K562 (cell line): ENCODE results near the gene SCARF2. TPM values are rescaled to one million over a fixed set of nuclear protein-coding genes. Genes with fewer than 3 reads are reported as not detected.

Source experiments
- CHD1 ChIP-seq: fragments of 200-600 bp; sonication (generic); IDR thresholded peaks from one replicate; pipeline ENCODE4 v1.6.1; 2012; ENCODE audit warnings: mild to moderate bottlenecking, moderate library complexity, low read length, inconsistent platforms
- CHD2 ChIP-seq: IDR thresholded peaks from 2 replicates; pipeline ENCODE4 v1.6.1; 2011; ENCODE audit warnings: low read depth, low read length
- CTBP1 ChIP-seq: fragments of 450-650 bp; IDR thresholded peaks from 2 replicates; pipeline ENCODE4 v1.6.1; 2016; ENCODE audit warnings: borderline replicate concordance
- ELF2 ChIP-seq: fragments of 250-450 bp; sonication (Bioruptor Pico); IDR thresholded peaks from 2 replicates; pipeline ENCODE4 v1.5.0; 2021; ENCODE audit warnings: mild to moderate bottlenecking
- EP400 ChIP-seq: fragments of 450-650 bp; IDR thresholded peaks from 2 replicates; pipeline ENCODE4 v1.6.1; 2017; ENCODE audit warnings: antibody characterized with exemption, mild to moderate bottlenecking, moderate library complexity
- FOXP1 ChIP-seq: sonication (generic); formaldehyde crosslinking; IDR thresholded peaks from 2 replicates; pipeline ENCODE4 v1.8.0; 2022; ENCODE audit warnings: mild to moderate bottlenecking, missing genetic modification reagents
- HDGF ChIP-seq: fragments of 450-650 bp; IDR thresholded peaks from 2 replicates; pipeline ENCODE4 v1.6.1; 2016
- KLF10 ChIP-seq: fragments of 250-450 bp; sonication (Bioruptor Pico); IDR thresholded peaks from 2 replicates; pipeline ENCODE4 v1.6.1; 2021; ENCODE audit warnings: matching md5 sums
- MAZ ChIP-seq, 2 experiments: fragments of 450-650 bp in 1 of 2; sonication (generic) in 1 of 2; formaldehyde crosslinking; IDR thresholded peaks in 1 of 2; conservative IDR thresholded peaks in 1 of 2; 2 replicates each; pipeline versions ENCODE4 v1.4.0 to v1.5.0; 2020; ENCODE audit warnings: mild to moderate bottlenecking in 1 of 2, missing genetic modification reagents in 1 of 2
- MEIS2 ChIP-seq: fragments of 450-650 bp; IDR thresholded peaks from 2 replicates; pipeline ENCODE4 v1.6.1; 2014; ENCODE audit warnings: mild to moderate bottlenecking; ENCODE audit not compliant: partially characterized antibody
- MIER1 ChIP-seq: fragments of 450-650 bp; IDR thresholded peaks from 2 replicates; pipeline ENCODE4 v1.6.1; 2016; ENCODE audit warnings: antibody characterized with exemption, mild to moderate bottlenecking, low read depth
- NCOA1 ChIP-seq: fragments of 450-650 bp; IDR thresholded peaks from 2 replicates; pipeline ENCODE4 v1.6.1; 2016; ENCODE audit warnings: low read depth
- NFE2 ChIP-seq: IDR thresholded peaks from 2 replicates; pipeline ENCODE4 v1.6.1; 2014; ENCODE audit warnings: antibody characterized with exemption, low read depth
- PHB ChIP-seq: fragments of 250-450 bp; sonication (Bioruptor Pico); IDR thresholded peaks from 2 replicates; pipeline ENCODE4 v1.5.0; 2021
- POLR2G ChIP-seq: fragments of 200-400 bp; formaldehyde crosslinking; IDR thresholded peaks from 2 replicates; pipeline ENCODE4 v1.6.1; 2017; ENCODE audit warnings: low read depth, mild to moderate bottlenecking, antibody characterized with exemption, low read length, moderate library complexity
- SAFB2 ChIP-seq: fragments of 200-400 bp; formaldehyde crosslinking; IDR thresholded peaks from 2 replicates; pipeline ENCODE4 v1.6.1; 2018; ENCODE audit warnings: borderline replicate concordance, low read length, low read depth, moderate library complexity; ENCODE audit not compliant: severe bottlenecking
- SLC30A9 ChIP-seq: fragments of 250-450 bp; sonication (Bioruptor Pico); IDR thresholded peaks from 2 replicates; pipeline ENCODE4 v1.8.0; 2022; ENCODE audit warnings: mild to moderate bottlenecking, moderate library complexity
- SNIP1 ChIP-seq: fragments of 450-650 bp; IDR thresholded peaks from 2 replicates; pipeline ENCODE4 v1.7.1; 2017; ENCODE audit warnings: low read depth, mild to moderate bottlenecking
- SP2 ChIP-seq: IDR thresholded peaks from 2 replicates; pipeline ENCODE4 v1.6.1; 2011; ENCODE audit warnings: mild to moderate bottlenecking, low read depth, low read length, moderate library complexity; ENCODE audit not compliant: poor library complexity, severe bottlenecking; ENCODE audit errors: extremely low read depth
- SRF ChIP-seq, 2 experiments: fragments of 250-450, 450-650 bp in 1 of 2; sonication (Bioruptor Pico) in 1 of 2; sonication (generic) in 1 of 2; formaldehyde crosslinking; IDR thresholded peaks; 2 replicates each; pipeline versions ENCODE4 v1.5.0 to v1.5.1; 2020 to 2022; ENCODE audit warnings: mild to moderate bottlenecking in 1 of 2, missing genetic modification reagents in 1 of 2
- TAF1 ChIP-seq: IDR thresholded peaks from 2 replicates; pipeline ENCODE4 v1.6.1; 2011; ENCODE audit warnings: mild to moderate bottlenecking, low read length, moderate library complexity; ENCODE audit not compliant: insufficient read depth, control insufficient read depth, severe bottlenecking; ENCODE audit errors: extremely low read depth
- U2AF2 ChIP-seq: fragments of 200-400 bp; formaldehyde crosslinking; optimal IDR thresholded peaks from 2 replicates; pipeline ENCODE3; 2017; ENCODE audit warnings: low read depth, mild to moderate bottlenecking, low read length
- ZC3H8 ChIP-seq: fragments of 450-650 bp; IDR thresholded peaks from 2 replicates; pipeline ENCODE4 v1.6.1; 2017
- polyA plus RNA-seq, 8 experiments: library from polyadenylated mRNA; depleted of rRNA in 4 of 8; stranded (reverse) in 5 of 8; unstranded in 3 of 8; fragments of >200 nt; fragmentation: Nextera tagmentation in 2 of 8; fragmentation: Illumina TruSeq in 1 of 8; extraction: Ambion mirVana in 2 of 8; extraction: Trizol in 1 of 8; gene quantifications; 2 replicates each; pipeline versions ENCODE4 v1.2.1 to v1.2.3, GENCODE V29; 2011 to 2014; ENCODE audit warnings: inconsistent platforms in 1 of 8, missing spikeins in 1 of 8
- total RNA-seq, 7 experiments: library from RNA; depleted of rRNA in 6 of 7; stranded (reverse); fragments of >200 nt in 6 of 7; fragmentation: Illumina TruSeq in 2 of 7; extraction: Trizol in 2 of 7; gene quantifications; 2 replicates each; pipeline versions ENCODE4 v1.2.1 to v1.2.3, GENCODE V29; 2011 to 2021; ENCODE audit warnings: low replicate concordance in 1 of 7
- TF ChIP-seq, protein P1 (sequence below): fragments of 250-450 bp; sonication (Bioruptor Pico); IDR thresholded peaks from 2 replicates; pipeline ENCODE4 v1.8.0; 2022; ENCODE audit warnings: inconsistent platforms, mild to moderate bottlenecking, moderate library complexity, borderline replicate concordance
- TF ChIP-seq, protein P2 (sequence below): sonication (generic); formaldehyde crosslinking; IDR thresholded peaks from 2 replicates; pipeline ENCODE4 v1.8.1; 2022; ENCODE audit warnings: missing genetic modification reagents
- TF ChIP-seq, protein P3 (sequence below): IDR thresholded peaks from 2 replicates; pipeline ENCODE4 v1.6.1; 2016; ENCODE audit warnings: missing genetic modification characterization, missing compliant biosample characterization

SCARF2 gene
- total and polyA plus RNA-seq, 9 of the 15 experiments (the other 6 are each of a cell fraction or from before 2014, with no cell fraction given) = 0.06 to 0.32 (median 0.21) TPM; not detected in 5

DNA sequence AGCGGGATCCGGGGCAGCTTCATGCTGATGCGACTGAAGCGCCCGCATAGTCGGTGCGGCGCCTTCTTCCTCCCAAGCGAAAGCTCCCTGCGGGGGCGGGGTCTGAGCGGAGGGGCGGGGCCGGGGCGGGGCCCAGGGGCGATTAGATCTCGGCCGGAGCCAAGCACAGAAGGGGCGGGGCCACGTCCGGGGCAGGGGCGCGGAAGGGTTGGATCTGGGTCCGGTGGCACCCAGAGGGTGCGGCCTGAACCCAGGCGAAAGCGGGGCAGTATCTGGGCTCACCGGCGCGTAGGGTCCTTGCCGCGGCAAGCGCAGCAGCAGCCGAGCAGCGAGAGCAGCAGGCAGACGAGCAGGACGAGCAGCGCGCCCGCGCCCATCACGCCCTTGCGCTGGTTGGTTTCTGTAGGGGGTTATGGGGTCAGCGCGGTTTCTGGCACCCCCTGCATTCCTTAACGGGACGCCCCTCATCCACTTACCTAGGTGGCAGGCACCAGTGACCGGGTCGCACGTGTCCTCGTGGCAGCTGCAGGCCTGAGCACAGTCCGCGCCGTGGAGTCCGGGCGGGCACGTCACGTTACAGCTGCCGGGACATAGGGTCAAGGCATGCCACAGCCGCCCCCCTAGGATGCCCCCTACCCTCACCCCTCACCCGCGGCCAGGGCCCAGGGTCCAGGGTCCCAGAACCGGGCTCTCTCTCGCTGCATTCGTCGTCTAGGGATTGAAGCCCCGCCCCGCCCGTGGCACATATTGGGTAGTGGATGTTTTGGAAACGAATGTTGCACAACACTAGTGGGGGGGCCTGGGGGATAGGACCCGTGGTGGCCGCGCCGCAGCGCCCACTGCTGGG lies 8.1 kb downstream of the SCARF2 start (continued):
- TF ChIP-seq, protein P1, sequence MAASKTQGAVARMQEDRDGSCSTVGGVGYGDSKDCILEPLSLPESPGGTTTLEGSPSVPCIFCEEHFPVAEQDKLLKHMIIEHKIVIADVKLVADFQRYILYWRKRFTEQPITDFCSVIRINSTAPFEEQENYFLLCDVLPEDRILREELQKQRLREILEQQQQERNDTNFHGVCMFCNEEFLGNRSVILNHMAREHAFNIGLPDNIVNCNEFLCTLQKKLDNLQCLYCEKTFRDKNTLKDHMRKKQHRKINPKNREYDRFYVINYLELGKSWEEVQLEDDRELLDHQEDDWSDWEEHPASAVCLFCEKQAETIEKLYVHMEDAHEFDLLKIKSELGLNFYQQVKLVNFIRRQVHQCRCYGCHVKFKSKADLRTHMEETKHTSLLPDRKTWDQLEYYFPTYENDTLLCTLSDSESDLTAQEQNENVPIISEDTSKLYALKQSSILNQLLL (CRISPR knock-in tag) = no peak
- TF ChIP-seq U2AF2 = no peak
- peak in 1 of 2 experiments; percentile 54; a peak in 1 of 4 replicates for TF ChIP-seq SRF (CRISPR knock-in tag; IDR thresholded peaks at IDR 0.05)
- no peak for TF ChIP-seq CTBP1
- TF ChIP-seq TAF1 = peak; percentile 20
- TF ChIP-seq EP400 = no peak
- no peak for TF ChIP-seq NCOA1
- peak; percentile 54 for TF ChIP-seq POLR2G
- no peak for TF ChIP-seq SAFB2
- no peak for TF ChIP-seq CHD1
- TF ChIP-seq, protein P2, sequence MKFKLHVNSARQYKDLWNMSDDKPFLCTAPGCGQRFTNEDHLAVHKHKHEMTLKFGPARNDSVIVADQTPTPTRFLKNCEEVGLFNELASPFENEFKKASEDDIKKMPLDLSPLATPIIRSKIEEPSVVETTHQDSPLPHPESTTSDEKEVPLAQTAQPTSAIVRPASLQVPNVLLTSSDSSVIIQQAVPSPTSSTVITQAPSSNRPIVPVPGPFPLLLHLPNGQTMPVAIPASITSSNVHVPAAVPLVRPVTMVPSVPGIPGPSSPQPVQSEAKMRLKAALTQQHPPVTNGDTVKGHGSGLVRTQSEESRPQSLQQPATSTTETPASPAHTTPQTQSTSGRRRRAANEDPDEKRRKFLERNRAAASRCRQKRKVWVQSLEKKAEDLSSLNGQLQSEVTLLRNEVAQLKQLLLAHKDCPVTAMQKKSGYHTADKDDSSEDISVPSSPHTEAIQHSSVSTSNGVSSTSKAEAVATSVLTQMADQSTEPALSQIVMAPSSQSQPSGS = peak; percentile 88
- no peak for TF ChIP-seq SNIP1
- TF ChIP-seq MAZ (CRISPR knock-in tag; conservative IDR thresholded peaks at IDR 0.05 in 1 of 2, IDR thresholded peaks at IDR 0.05 in 1 of 2) = peak; percentile 84 to 94
- peak; percentile 59 for TF ChIP-seq PHB (CRISPR knock-in tag)
- TF ChIP-seq SLC30A9 = no peak
- TF ChIP-seq SP2 = no peak
- no peak for TF ChIP-seq HDGF
- peak; percentile 59 for TF ChIP-seq MIER1
- TF ChIP-seq KLF10 (CRISPR knock-in tag) = 0 out of 2 replicates have a peak, but pooled peaks have one; percentile 9
- TF ChIP-seq MEIS2 = no peak
- no peak for TF ChIP-seq NFE2
- no peak for TF ChIP-seq ELF2 (CRISPR knock-in tag)
- no peak for TF ChIP-seq ZC3H8
- no peak for TF ChIP-seq FOXP1 (CRISPR knock-in tag)
- TF ChIP-seq, protein P3, sequence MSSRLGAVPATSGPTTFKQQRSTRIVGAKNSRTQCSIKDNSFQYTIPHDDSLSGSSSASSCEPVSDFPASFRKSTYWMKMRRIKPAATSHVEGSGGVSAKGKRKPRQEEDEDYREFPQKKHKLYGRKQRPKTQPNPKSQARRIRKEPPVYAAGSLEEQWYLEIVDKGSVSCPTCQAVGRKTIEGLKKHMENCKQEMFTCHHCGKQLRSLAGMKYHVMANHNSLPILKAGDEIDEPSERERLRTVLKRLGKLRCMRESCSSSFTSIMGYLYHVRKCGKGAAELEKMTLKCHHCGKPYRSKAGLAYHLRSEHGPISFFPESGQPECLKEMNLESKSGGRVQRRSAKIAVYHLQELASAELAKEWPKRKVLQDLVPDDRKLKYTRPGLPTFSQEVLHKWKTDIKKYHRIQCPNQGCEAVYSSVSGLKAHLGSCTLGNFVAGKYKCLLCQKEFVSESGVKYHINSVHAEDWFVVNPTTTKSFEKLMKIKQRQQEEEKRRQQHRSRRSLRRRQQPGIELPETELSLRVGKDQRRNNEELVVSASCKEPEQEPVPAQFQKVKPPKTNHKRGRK (tag) = no peak
- 0 out of 2 replicates have a peak, but pooled peaks have one; percentile 9 for TF ChIP-seq CHD2
